Uterus (tissue), 2 donors: Measurements from ENCODE around the gene PKP4.

Experiments
- CTCF ChIP-seq, 4 experiments: fragments of 200-600 bp in 2 of 4; fragments of 450-650 bp in 2 of 4; sonication (generic) in 2 of 4; IDR thresholded peaks; one replicate each; pipeline ENCODE4 v1.5.1; 2016 to 2019; ENCODE audit warnings: antibody characterized with exemption in 4 of 4, mild to moderate bottlenecking in 2 of 4, moderate library complexity in 1 of 4
- POLR2A ChIP-seq, 2 donors: fragments of 450-650 bp; IDR thresholded peaks; one replicate each; pipeline ENCODE4 v1.6.1; 2016; ENCODE audit warnings: antibody characterized with exemption in 2 of 2, mild to moderate bottlenecking in 1 of 2, moderate library complexity in 1 of 2

DNA sequence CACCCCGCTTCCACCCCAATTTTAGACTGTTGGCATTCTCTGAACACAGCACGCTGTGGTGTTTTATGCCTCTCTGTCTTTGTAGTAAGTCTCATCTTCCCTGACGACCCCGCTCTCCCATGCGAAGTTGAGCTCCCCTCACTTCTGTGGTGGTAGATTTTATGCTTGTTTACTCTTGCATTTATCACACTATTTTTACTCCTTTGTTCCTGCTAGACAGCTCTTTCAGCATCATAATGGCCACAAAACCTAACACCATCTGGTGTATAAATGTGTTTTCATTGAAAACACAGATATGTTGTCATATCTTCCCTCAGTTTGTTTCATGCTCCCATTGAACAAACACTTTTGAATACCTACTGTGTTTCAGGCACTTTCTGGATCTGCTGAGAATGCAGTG is 57.1 kb downstream of the PKP4 start:
- no peak for TF ChIP-seq CTCF (IDR thresholded peaks at IDR 0.05)
- TF ChIP-seq POLR2A (IDR thresholded peaks at IDR 0.05), result no peak
